K562 (cell line): ENCODE results near the gene HS6ST1. TPM values are rescaled to one million over a fixed set of nuclear protein-coding genes. Genes with fewer than 3 reads are reported as not detected.

ENCODE experiments used
- ATAC-seq: fragments of 200-7000 bp; cut with Tn5 transposase; 3 replicates; pipeline ENCODE4 v1.9.1; 2020; ENCODE audit warnings: moderate library complexity
- BruUV-seq: library from RNA; stranded (reverse); fragments of 400-500 nt; replicated peaks from 2 replicates; lab custom pipeline; 2021; lab: Mats Ljungman, UMichigan
- CTCF ChIA-PET: fragments of 300-600 bp; formaldehyde crosslinking; extraction: SDS; loops from one replicate; lab custom pipeline; 2021; ENCODE audit warnings: low intra/inter-chr PET ratio; lab: Yijun Ruan, JAX
- POLR2A ChIA-PET: fragments of 300-600, 350-650 bp; sonication (Branson Sonifier 250); formaldehyde crosslinking; extraction: SDS; loops from one replicate; lab custom pipeline; 2021; ENCODE audit warnings: antibody characterized with exemption, inconsistent platforms; lab: Yijun Ruan, JAX
- DNase-seq, 4 experiments: peaks; one replicate each; pipeline versions ENCODE4 v3.0.0 to v3.0.0-alpha.2; 2011 to 2018; ENCODE audit warnings: low spot score in 3 of 4, mixed read lengths in 3 of 4; ENCODE audit errors: extremely low read depth in 1 of 4
- FAIRE-seq: peaks from 2 replicates; lab custom pipeline; 2011; peaks lifted over from hg19 to GRCh38; lab: Jason Lieb, UNC
- H2AFZ ChIP-seq: 2 replicates; pipeline ENCODE4 v1.6.0; 2011; ENCODE audit warnings: low read depth, low read length, control low read depth, inconsistent platforms
- H3K27ac ChIP-seq: fragments of 200-600 bp; 3 replicates; pipeline ENCODE4 v1.8.0; 2011; ENCODE audit warnings: low read depth, mild to moderate bottlenecking, control low read depth, inconsistent platforms, low read length, moderate library complexity, mixed read lengths; ENCODE audit errors: extremely low read depth
- H3K27me3 ChIP-seq, 2 experiments: fragments of 300-600 bp in 1 of 2; 2 replicates in 1 of 2; 3 replicates in 1 of 2; pipeline versions ENCODE4 v1.6.0 to v1.8.0; 2011; ENCODE audit warnings: inconsistent platforms in 2 of 2, low read length in 2 of 2, mild to moderate bottlenecking in 1 of 2, mixed read lengths in 1 of 2, moderate library complexity in 1 of 2; ENCODE audit not compliant: control insufficient read depth in 2 of 2, insufficient read depth in 2 of 2
- H3K36me3 ChIP-seq: fragments of 300-600 bp; 3 replicates; pipeline ENCODE4 v1.8.0; 2011; ENCODE audit warnings: mild to moderate bottlenecking, low read length, inconsistent platforms; ENCODE audit not compliant: control insufficient read depth, insufficient read depth
- H3K4me1 ChIP-seq, 2 experiments: fragments of 200-600 bp in 1 of 2; replicated peaks in 1 of 2; 2 replicates in 1 of 2; 3 replicates in 1 of 2; pipeline versions ENCODE4 v1.5.1 to v1.8.0; 2011; ENCODE audit warnings: inconsistent platforms in 2 of 2, low read length in 2 of 2, mild to moderate bottlenecking in 1 of 2, mixed read lengths in 1 of 2, moderate library complexity in 1 of 2; ENCODE audit not compliant: control insufficient read depth in 2 of 2, insufficient read depth in 2 of 2
- H3K4me2 ChIP-seq: 2 replicates; pipeline ENCODE4 v1.6.1; 2011; ENCODE audit warnings: low read length, control low read depth, inconsistent platforms, mixed read lengths; ENCODE audit not compliant: insufficient read depth
- H3K4me3 ChIP-seq: fragments of 200-600 bp; sonication (generic), shearing (Covaris generic); 2 replicates; pipeline ENCODE4 v1.5.1; 2016; ENCODE audit warnings: control low read depth, inconsistent platforms
- H3K79me2 ChIP-seq: fragments of 200-600 bp; 3 replicates; pipeline ENCODE4 v1.8.0; 2011; ENCODE audit warnings: low read length, inconsistent platforms; ENCODE audit not compliant: control insufficient read depth, insufficient read depth
- H3K9ac ChIP-seq, 2 experiments: 2 replicates each; pipeline versions ENCODE4 v1.6.0 to v1.6.1; 2011; ENCODE audit warnings: low read depth in 2 of 2, low read length in 2 of 2, control low read depth in 1 of 2, inconsistent platforms in 1 of 2, mild to moderate bottlenecking in 1 of 2, mixed read lengths in 1 of 2; ENCODE audit not compliant: insufficient read depth in 1 of 2
- H3K9me1 ChIP-seq: one replicate; pipeline ENCODE4 v1.6.0; 2011; ENCODE audit warnings: inconsistent platforms, mild to moderate bottlenecking, low read length, moderate library complexity; ENCODE audit not compliant: control insufficient read depth, insufficient read depth
- H3K9me3 ChIP-seq: replicated peaks from 2 replicates; pipeline ENCODE4 v1.5.1; 2011; ENCODE audit warnings: low read depth, low read length, inconsistent platforms; ENCODE audit not compliant: control insufficient read depth, insufficient read depth
- H4K20me1 ChIP-seq: replicated peaks from 2 replicates; pipeline ENCODE4 v1.6.1; 2011; ENCODE audit warnings: low read length, inconsistent platforms, mixed read lengths; ENCODE audit not compliant: control insufficient read depth, insufficient read depth
- BRF1 ChIP-seq: IDR thresholded peaks from 3 replicates; pipeline ENCODE4 v1.6.1; 2011; ENCODE audit warnings: borderline replicate concordance, mild to moderate bottlenecking; ENCODE audit not compliant: insufficient read length; ENCODE audit errors: extremely low read depth
- CTCF ChIP-seq, 3 experiments: IDR thresholded peaks in 2 of 3; conservative IDR thresholded peaks in 1 of 3; 2 replicates each; pipeline ENCODE4 v1.5.1; 2011 to 2012; ENCODE audit warnings: low read length in 3 of 3, mild to moderate bottlenecking in 3 of 3, control low read depth in 2 of 3, improper control_type of control experiment in 1 of 3, inconsistent platforms in 1 of 3, low read depth in 1 of 3, mixed read lengths in 1 of 3, moderate library complexity in 1 of 3; ENCODE audit not compliant: insufficient read depth in 2 of 3
- EGR1 ChIP-seq: fragments of 450-650 bp; conservative IDR thresholded peaks from 2 replicates; pipeline ENCODE4 v1.6.1; 2017; ENCODE audit warnings: mild to moderate bottlenecking
- LARP7 ChIP-seq: fragments of 450-650 bp; IDR thresholded peaks from 2 replicates; pipeline ENCODE4 v1.6.1; 2016
- NONO ChIP-seq, 2 experiments: fragments of 200-400 bp in 1 of 2; fragments of 450-650 bp in 1 of 2; formaldehyde crosslinking in 1 of 2; IDR thresholded peaks; 2 replicates each; pipeline ENCODE4 v1.6.1; 2017; ENCODE audit warnings: low read depth in 2 of 2, mild to moderate bottlenecking in 2 of 2, moderate library complexity in 2 of 2, low read length in 1 of 2
- POLR2AphosphoS2 ChIP-seq: IDR thresholded peaks from 2 replicates; pipeline ENCODE4 v1.6.1; 2012; ENCODE audit warnings: low read length, improper control_type of control experiment
- RBM14 ChIP-seq: fragments of 200-400 bp; formaldehyde crosslinking; IDR thresholded peaks from 2 replicates; pipeline ENCODE4 v1.6.1; 2018; ENCODE audit warnings: low read depth, mild to moderate bottlenecking, low read length, moderate library complexity, borderline replicate concordance; ENCODE audit not compliant: insufficient read depth
- RBM17 ChIP-seq: fragments of 200-400 bp; formaldehyde crosslinking; IDR thresholded peaks from 2 replicates; pipeline ENCODE4 v1.6.1; 2017; ENCODE audit warnings: low read depth, mild to moderate bottlenecking, low read length, borderline replicate concordance
- TAL1 ChIP-seq: fragments of 450-650 bp; IDR thresholded peaks from 2 replicates; pipeline ENCODE4 v1.6.1; 2016; ENCODE audit warnings: mild to moderate bottlenecking
- ZNF316 ChIP-seq: fragments of 450-650 bp; IDR thresholded peaks from 2 replicates; pipeline ENCODE4 v1.6.1; 2016
- ZNF444 ChIP-seq: fragments of 250-450 bp; sonication (Bioruptor Pico); IDR thresholded peaks from 2 replicates; pipeline ENCODE4 v1.4.0; 2020; ENCODE audit warnings: mild to moderate bottlenecking, moderate library complexity
- ZNF655 ChIP-seq: fragments of 250-450 bp; sonication (Bioruptor Pico); IDR thresholded peaks from 2 replicates; pipeline ENCODE4 v1.5.0; 2021
- ZNF717 ChIP-seq: fragments of 250-450 bp; sonication (Bioruptor Pico); IDR thresholded peaks from 2 replicates; pipeline ENCODE4 v1.5.0; 2021
- WGBS: fragments of 100-300 bp; shearing (Covaris generic); methylation state at CpG from one replicate; pipeline ENCODE4 v1.1.6; 2016; ENCODE audit warnings: low coverage, mixed read lengths; ENCODE audit not compliant: insufficient coverage; ENCODE audit errors: missing lambda C conversion rate; 5-methylcytosine and 5-hydroxymethylcytosine counted together
- in situ Hi-C: fragments of 300-500 bp; cut with MboI; formaldehyde crosslinking; loops from 4 replicates; pipeline ENCODE4 v1.15.0; 2018; ENCODE audit warnings: inconsistent platforms, mixed read lengths
- intact Hi-C: fragments of 100-400 bp; cut with micrococcal nuclease; formaldehyde crosslinking; loops from 2 replicates; pipeline ENCODE4 v1.14.2; 2022
- polyA plus RNA-seq, 8 experiments: library from polyadenylated mRNA; depleted of rRNA in 4 of 8; stranded (reverse) in 5 of 8; unstranded in 3 of 8; fragments of >200 nt; fragmentation: Nextera tagmentation in 2 of 8; fragmentation: Illumina TruSeq in 1 of 8; extraction: Ambion mirVana in 2 of 8; extraction: Trizol in 1 of 8; gene quantifications; 2 replicates each; pipeline versions ENCODE4 v1.2.1 to v1.2.3, GENCODE V29; 2011 to 2014; ENCODE audit warnings: inconsistent platforms in 1 of 8, missing spikeins in 1 of 8
- total RNA-seq, 7 experiments: library from RNA; depleted of rRNA in 6 of 7; stranded (reverse); fragments of >200 nt in 6 of 7; fragmentation: Illumina TruSeq in 2 of 7; extraction: Trizol in 2 of 7; gene quantifications; 2 replicates each; pipeline versions ENCODE4 v1.2.1 to v1.2.3, GENCODE V29; 2011 to 2021; ENCODE audit warnings: low replicate concordance in 1 of 7
- TF ChIP-seq, protein P1 (sequence below): fragments of 250-450 bp; sonication (Bioruptor Pico); IDR thresholded peaks from 2 replicates; pipeline ENCODE4 v1.8.0; 2021; ENCODE audit warnings: mild to moderate bottlenecking, moderate library complexity

The HS6ST1 gene
- total and polyA plus RNA-seq, 9 of the 15 experiments (the other 6 are each of a cell fraction or from before 2014, with no cell fraction given) = 0.06 to 7.4 (median 3.8) TPM

DNA sequence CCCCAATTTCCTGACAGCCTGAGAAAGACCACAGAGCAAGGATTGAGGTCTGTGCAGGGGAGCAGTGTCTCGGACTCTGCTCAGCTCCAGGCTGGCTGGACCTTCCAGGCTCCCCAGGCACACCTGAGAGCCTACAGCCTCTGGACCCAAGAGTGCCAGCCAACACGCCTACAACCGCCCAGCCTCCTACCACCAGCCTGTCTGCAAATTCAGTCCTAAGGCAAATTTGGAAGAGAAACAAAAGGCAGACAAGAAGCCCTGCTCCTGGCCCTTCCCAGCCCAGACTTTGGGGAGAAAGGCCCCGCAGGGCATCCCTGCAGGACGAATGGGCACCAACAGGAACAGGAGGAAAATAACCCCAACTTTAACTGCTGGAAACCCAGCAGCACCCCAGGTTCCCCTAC is 1.9 kb downstream of the HS6ST1 start (continued):
- no peak for TF ChIP-seq ZNF655 (CRISPR knock-in tag)
- TF ChIP-seq ZNF444 = no peak
- TF ChIP-seq TAL1 = no peak
- no peak for TF ChIP-seq NONO (IDR thresholded peaks at IDR 0.05; ENCODE audit: low read depth in 2 of 2, low read length in 1 of 2)
- TF ChIP-seq ZNF717 (CRISPR knock-in tag) = no peak
- no peak for TF ChIP-seq POLR2AphosphoS2

- BruUV-seq = TSS peak; percentile 42
- H3K27me3 ChIP-seq = peaks cover 0 to 8% of the 10 kb centered on the region in 2 experiments; a peak in 1 of 5 replicates
- H3K9ac ChIP-seq = 0 out of 4 replicates have a peak overlapping the region, but pooled peaks of 1 of the 2 experiments have one; percentile 52
- H3K4me1 ChIP-seq = peaks cover 2 to 47% of the 10 kb centered on the region in 2 experiments; a peak in 2 of 5 replicates
- FAIRE-seq (no peak), ATAC-seq (no peak), DNase-seq (no peak)
- TF ChIP-seq EGR1 (no peak), CTCF (IDR thresholded peaks at IDR 0.05 in 2 of 3, conservative IDR thresholded peaks at IDR 0.05 in 1 of 3; ENCODE audit: insufficient read depth in 2 of 3, low read depth in 1 of 3, low read length in 3 of 3) (no peak), LARP7 (no peak), BRF1 (no peak), RBM14 (no peak), RBM17 (no peak), ZNF316 (peak; percentile 19; the same call in 1 of the 2 replicates)
- TF ChIP-seq, protein P1, sequence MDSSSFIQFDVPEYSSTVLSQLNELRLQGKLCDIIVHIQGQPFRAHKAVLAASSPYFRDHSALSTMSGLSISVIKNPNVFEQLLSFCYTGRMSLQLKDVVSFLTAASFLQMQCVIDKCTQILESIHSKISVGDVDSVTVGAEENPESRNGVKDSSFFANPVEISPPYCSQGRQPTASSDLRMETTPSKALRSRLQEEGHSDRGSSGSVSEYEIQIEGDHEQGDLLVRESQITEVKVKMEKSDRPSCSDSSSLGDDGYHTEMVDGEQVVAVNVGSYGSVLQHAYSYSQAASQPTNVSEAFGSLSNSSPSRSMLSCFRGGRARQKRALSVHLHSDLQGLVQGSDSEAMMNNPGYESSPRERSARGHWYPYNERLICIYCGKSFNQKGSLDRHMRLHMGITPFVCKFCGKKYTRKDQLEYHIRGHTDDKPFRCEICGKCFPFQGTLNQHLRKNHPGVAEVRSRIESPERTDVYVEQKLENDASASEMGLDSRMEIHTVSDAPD (CRISPR knock-in tag) = no peak
- TF ChIP-seq, all 486 proteins: peak for 1
- Histone ChIP-seq H4K20me1 (peaks cover 51% of the 10 kb centered on the region), H3K9me1 (peaks cover 4% of the 10 kb centered on the region), H3K4me3 (no peak overlapping the region), H3K4me2 (no peak overlapping the region), H3K9me3 (no peaks in the 10 kb centered on the region), H3K79me2 (no peaks in the 10 kb centered on the region), H3K36me3 (no peaks in the 10 kb centered on the region), H2AFZ (no peak overlapping the region), H3K27ac (no peak overlapping the region)
- ChIA-PET POLR2A (interaction anchor here (0.5 to 1.0 kb wide), 3 partner anchors 11 to 1343 kb away, joined by 3 to 6 read pairs (median 3); no protein-coding TSS in a partner anchor), CTCF (no interaction called here)
- 68% methylated on average over 18 of the region's 20 CpGs for WGBS
- in situ Hi-C loops = no loop called here
- intact Hi-C loops = no loop called here
Observed at GRCh38 chr2:128315829-128316776, 2.6 kb downstream of the HS6ST1 start.
